HG03460 (cell line): Measurements from ENCODE around the gene STARD13.
"Not testable (repeated sequence)": the region's sequence is repeated elsewhere in the genome, so short reads cannot be mapped to it uniquely, and the experiment has no call there.

ENCODE experiments used
- ATAC-seq: cut with Tn5 transposase; IDR thresholded peaks from one replicate; pipeline ENCODE4 v1.9.1; 2021; ENCODE audit not compliant: unreplicated experiment

Gene STARD13

DNA sequence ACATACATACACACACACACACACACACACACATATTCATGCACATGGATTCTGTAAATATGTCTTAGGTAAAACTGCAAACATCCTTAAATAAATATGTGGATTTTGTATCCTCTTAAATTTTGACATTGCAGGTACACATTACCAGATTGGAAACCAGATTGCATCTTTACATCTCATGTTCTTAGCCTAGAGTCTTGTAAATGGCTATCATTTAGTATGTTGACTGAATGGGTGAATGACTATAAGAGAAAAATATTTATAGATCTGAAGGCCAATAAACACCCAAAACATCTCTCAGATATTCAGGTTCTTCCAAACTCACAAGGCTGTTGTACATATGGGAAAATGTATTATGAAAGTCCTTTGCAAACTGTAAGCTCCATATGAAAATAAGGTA lies 104.3 kb downstream of the STARD13 start:
- ATAC-seq, result no peak

DNA sequence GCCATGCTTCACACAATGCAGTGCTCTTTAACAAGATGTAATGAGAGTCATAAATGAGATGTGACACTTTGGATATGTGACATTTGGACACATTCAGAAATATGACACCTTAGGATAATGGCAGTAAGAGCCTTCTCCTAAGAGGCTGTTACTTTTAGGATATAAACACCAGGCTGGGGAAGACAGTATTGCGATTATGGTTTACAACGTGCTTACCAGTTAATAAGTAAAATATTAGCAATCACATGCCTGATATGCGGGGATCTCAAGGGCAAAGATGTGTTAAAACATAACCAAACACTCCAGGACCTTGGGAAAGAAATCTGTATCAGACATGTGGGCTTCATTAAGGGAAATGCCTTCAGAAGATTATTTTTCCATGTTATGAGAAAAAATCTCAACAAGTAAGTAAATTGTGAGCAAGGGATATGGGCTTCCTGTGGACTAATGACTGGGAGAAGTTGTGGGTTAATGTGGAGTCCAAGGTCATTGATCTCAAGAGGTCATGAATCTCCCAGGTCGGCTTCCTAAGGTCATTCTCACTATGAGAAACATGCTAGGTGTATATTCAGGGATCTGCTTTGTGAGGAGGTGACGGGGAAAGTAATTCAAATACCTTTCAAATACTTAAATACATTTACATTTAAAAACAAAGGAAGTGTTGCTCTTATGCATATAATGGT lies 105.3 kb downstream of the STARD13 start:
- ATAC-seq, result no peak

DNA sequence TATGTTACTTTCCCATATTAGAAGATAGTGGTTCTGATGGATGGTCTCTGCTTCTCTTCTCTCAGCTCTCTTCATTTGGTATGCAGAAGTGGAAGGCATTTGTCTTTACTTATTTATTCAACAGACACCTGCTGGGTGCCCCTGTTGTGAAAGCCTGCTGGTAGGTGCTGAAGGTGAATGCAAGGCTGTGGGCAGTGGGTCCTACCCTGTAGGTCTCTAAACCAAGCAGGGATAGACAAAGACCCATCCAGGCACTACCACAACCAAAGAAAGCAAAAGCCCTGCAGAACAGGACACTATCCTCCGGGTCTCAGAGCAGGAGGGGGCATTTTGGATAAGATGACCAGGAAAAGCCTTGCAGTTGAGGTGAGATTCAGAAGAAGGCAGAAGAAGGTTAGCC lies 106.1 kb downstream of the STARD13 start:
- no peak for ATAC-seq

DNA sequence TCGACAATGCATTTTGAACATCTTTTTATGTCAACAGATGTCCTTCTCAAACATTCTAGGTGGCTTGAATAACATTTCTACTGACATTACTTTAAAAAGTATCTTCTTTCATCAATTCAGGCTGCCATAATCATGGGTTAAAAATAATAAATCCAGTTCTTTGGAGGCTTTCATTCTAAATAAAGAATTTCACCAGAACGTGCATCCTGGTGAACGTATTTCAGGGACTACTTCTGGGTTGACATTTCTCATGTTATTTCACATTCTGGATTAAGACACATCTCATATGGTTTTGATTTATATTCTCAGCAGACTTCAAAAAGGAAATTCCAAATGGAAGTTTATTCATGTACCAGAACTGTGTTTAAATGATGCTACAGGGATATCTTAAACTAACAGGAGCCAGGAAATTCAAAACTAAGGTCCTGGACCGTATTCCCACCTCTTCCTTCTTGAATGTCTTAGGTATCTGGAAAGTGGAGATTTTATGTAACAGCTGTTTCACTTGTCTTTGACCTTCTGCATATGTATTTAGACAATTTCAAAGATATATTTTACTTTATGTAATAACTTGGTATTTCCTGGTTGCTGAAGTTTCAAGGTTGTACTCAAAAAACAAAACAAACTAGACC lies 107.2 kb downstream of the STARD13 start:
- no peak for ATAC-seq

DNA sequence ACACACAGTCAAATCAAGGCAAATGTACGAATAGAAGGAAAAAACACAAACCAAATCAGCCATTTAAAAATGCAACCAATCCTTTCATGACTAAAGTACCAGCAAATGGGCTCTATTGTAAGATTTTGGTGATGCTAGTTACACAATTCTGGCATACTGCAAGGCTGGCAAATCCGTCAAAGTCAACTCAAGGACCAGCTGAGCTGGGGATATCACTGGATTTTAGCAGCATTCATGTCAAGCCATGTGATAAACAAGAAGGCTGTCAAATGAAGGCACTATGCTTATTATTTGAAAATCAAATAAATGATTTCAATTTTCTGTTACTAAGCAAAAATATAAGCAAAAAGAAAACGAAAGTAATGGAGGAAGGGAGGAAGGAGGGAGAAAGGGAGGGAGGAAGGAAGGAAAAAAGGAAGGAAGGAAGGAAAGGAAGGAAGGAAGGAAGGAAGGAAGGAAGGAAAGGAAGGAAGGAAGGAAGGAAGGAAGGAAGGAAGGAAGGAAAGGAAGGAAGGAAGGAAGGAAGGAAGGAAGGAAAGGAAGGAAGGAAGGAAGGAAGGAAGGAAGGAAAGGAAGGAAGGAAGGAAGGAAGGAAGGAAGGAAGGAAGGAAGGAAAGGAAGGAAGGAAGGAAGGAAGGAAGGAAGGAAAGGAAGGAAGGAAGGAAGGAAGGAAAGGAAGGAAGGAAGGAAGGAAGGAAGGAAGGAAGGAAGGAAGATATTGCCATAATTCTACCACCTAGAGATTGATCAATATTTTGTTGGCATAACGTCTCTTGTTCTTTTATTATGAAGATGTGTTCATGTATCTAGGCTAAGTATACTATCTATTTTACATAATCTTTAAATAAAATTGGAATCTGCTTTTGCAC lies 108.0 kb downstream of the STARD13 start:
- ATAC-seq, result not testable (repeated sequence)

DNA sequence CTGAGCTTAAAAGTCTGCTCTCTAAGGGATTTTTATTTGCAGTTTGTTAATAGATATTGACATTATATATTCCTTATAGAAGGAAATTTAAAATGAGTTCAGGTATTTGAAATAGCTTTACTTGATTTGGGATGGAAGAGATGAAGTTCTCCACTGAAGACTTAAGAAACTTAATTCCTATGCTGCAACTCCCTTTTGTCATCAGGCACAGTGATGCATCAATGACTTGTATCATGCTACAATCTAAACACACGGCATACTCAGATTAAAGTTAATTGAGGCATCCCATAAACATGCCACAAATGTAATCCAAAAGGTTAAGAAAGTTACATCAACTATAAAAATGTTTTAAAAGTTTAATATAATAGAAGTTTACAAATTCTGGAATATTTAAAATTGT lies 109.0 kb downstream of the STARD13 start:
- no peak for ATAC-seq

DNA sequence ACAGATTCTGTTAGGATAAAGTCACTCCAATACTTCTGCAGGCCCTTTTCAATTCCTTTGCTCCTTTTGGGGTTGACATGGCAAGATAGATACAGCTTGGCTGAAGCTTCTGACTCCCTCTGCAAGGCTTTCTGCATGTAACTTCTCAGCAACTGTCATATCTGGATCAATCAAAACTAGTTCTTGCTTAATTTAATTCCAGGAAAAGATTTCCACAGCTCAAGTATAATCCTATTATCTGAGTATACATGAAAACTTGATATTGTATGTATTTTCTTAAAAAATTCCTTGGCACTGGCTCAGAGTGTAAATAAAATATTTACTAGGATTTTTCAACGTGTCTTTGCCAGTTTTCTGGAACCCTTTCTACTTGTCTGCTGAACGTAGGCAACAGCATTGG lies 109.6 kb downstream of the STARD13 start:
- no peak for ATAC-seq

DNA sequence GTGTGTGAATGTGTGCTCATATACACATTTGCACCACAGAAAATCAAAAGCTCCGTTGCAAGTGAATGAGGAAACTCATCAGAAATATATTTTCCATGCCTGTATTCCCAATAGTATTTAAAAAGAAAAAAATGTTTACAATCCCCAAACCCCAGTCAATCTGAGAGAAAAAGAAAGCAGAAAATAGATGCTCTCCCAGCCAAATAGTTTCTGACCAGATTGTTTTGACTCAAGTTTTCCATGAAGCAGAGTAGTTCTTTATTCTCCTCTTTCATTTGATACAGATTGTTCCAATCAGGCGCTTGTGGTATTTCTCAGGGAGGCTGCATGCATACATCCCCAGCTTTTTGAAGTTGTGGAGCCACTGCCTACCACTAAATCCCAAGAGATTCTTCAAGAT lies 110.6 kb downstream of the STARD13 start:
- no peak for ATAC-seq

DNA sequence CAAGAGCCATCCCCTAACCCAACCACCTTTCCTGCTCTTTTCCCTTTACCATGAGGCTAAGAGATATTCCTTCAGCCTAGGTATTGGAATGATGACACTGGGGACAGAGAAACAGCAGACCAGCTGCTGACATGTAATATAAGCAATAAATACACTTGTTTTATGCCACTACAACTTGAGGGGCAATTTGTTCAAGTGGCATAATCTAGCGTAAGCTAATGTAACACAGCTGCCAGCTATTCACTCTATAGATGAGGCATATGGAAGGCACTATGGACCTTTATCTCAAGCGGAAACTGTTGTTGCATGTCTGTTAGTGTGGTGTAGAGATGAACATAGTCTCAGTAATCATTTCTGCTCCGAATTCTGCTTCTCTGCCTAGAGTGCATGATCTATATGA lies 111.1 kb downstream of the STARD13 start:
- no peak for ATAC-seq

DNA sequence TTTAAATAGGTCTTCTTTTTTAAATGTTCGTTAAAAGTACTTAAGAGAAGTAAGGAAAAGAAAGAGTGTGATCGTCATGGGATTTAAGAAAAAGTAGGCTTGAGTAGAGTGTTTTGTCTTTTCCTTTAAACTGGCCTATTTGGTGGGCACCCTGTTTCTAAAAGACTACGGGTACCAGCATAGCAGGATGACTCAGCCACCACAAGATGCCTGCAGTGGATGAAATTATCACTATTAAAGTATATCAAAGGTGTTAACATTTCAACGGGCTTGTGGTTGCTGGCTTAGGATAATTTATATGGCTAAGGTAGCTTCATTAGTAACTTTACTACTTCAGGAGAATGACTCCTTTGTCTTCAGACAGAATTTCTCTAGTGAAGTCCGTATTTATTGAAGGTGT lies 112.6 kb downstream of the STARD13 start:
- no peak for ATAC-seq

DNA sequence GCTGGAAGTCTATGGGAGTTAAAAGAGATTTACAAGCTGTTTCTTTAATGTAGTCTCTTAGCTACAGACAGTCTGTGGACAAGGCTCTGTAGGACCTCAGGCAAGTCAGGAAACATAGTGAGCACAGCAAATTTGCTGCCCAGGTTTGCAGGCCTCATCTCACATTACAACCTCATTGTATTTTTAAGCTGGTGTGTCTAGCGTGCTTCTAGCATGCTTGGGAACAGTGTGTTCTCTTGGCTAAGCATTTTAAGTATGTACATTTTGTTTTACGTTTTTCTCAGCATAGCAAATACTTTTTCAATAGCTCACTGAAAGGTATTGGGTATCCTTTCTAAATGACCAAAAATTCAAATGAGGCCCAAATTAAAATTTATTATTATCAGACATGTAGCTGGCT lies 113.2 kb downstream of the STARD13 start:
- ATAC-seq, result no peak

DNA sequence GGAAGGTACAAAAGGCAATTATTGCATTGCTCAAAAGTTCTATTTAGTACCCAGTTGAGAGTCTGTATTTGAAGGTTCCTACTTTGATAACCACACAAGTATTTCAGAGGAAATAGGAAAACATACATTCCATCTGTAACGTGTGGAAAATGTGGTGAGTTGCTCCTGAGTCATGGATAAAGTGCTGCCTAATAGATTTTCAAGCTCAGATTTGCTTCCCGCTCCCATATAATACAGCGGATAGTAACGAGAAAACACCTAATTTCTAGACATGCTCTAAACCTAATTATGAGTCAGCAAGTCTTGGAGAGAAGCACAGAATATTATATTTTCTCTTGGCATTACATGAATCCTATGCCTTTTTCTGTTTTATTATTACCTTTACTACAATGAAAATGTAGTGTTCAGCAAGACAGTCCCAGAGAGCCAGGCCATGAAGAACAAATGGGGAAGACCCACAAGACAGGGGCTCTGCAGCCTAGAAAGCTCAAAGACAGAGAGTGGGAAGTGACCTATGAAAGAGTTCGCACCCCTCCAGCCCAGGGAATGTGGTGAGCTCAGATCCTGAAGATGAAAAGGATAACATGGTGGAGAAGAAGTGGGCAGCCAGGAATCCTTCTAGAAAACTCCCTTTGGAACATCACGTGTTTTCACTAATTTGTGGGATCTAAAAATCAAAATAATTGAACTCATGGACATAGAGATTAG lies 116.1 kb downstream of the STARD13 start:
- no peak for ATAC-seq

DNA sequence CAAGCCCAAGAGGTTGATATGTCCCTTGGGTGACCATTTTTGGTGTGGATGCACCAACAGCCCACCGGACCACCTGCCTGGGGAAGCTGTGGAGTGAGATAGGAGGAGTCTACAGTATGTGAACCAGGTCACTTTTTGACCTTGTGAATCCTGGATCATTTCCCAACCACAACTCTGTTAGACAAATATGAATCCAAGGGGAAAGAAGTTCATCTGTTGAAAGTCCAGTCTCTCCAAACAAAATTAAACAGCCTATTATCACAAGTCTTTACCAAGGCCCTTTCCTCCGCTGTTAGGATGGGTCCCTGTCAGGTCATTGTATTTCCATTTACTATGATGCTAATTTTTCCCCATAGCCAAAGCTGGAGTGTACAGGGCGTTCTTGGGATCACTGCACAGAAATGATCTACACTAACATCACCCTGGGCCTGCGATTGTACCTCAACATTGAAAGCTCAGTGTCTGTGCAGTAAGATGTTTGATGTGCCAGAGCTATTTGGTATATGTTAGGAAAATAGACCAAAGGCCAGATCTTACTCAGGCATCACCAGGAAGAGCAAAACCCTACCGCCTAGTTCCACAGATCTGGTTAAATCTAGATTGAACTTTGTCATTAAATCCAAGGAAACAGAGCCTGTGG lies 117.1 kb downstream of the STARD13 start:
- no peak for ATAC-seq

DNA sequence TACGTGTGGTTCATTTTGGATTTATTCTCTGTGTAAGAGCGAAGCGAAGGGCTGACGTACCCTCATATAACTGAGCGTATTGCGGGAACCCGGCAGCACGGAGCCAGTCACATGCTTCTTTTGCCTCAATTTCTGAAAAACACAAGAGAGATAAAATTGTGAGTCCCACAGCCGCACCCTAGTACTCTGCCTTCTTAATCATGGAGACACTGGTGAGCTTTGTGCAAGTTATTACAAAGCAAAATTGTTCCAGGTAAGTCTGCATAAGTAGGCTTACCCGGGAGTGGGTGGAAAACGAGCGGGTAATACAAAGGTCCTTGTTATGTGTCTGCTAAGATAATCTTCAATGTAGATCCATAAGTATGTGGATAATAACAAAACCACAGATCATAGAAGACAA lies 118.1 kb downstream of the STARD13 start:
- no peak for ATAC-seq

DNA sequence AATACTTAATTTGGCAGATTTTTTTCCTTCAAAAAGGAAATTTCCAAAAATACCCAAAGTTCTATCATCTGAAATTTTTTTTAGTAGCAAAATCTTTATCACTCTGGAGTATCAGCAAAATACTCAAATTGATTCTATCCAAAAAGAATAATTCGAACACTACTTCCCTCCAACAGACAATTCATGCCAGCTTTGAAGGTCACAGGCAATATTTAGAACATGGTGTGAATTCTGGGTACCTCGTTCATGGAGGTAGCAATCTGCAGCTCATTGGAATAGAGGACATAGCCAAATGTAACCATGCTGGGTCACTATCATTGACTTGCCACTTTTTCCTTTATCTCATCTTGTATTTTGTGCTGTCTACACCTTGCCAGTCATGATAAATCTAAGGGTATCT lies 119.8 kb downstream of the STARD13 start:
- no peak for ATAC-seq

DNA sequence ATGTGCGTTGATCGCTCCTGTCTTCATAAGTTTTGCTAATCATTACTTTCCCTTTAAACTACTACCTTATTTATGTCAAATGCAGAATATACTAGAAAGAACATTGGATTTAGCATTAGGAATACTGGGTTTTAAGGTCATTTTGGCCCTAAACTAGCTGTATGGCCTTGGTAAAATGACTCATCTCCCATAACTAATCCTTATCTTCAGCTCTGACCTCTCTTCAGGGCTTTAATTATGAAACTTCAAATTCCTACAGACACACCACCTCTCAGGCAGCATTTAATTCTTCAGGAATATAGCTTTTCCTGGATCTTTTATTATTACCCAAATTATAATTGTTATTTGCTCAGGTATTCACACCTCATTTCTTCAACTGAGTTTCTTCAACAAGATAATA lies 121.2 kb downstream of the STARD13 start:
- ATAC-seq, result no peak

DNA sequence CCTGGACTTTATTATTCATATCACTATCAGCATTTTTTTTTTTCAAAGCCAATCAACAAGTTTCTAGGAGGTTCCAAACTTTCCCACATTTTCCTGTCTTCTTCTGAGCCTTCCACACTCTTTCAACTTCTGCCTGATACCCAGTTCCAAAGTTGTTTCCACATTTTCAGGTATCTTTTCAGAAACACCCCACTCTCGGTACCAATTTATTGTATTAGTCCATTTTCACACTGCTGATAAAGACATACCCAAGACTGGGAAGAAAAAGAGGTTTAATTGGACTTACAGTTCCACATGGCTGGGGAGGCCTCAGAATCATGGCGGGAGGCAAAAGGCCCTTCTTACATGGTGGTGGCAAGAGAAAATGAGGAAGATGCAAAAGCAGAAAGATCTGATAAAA lies 122.8 kb downstream of the STARD13 start:
- ATAC-seq, result not testable (repeated sequence)

DNA sequence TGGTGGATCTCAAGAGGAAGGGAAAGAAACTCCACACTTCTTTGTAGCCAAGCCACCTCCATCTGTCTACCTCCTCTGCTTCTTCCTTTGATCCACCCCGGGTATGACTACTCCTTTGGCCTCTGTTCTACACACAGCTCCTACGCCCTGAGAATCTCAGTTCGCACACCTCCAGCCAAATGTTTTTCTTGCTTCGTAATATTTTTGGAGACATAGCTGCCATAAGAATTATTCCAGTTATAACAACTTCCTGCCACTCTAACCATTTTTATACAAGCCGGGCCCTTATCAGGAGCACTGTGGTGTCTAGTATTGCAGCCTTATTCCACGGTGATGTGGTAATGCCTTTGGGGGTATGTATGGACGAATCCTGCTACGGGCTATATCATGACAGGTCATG lies 126.7 kb downstream of the STARD13 start:
- ATAC-seq, result no peak

DNA sequence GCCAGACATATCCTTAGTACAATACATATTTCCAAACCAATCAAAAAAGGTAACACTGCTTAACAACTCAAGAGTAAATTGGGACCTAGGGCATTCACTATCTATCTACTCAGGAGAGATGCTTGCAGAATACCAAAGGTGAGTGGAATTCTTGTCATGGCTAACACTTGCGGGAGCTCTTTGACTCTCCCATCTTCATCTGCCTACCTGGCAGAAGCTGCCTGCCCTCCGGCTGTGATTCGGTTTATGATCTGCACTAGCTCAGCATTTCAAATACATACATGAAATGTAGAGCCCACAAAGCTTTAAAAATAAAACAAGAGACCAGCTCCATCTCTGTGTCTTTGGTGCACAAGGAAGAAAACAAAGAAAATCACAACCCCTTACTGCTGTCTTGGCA lies 127.3 kb downstream of the STARD13 start:
- ATAC-seq, result no peak

DNA sequence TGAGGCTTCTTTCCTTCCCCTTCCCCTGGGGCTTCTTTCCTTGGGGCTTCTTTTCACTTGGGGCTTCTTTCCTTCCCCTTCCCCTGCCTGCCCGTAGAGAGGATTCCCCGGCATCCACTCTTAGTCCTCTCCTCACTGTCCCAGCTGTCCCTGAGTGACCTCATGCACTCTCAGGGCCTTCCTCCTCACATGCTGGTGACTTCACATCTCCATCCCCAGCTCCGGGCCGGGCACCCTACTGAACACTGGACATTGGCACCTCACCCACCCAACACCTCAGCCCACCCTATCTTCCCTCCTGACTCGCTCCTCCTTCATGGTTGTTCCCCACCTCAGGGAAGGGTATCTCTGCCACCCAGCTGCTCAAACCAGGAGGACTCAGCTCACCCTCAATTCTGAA lies 130.6 kb downstream of the STARD13 start:
- no peak for ATAC-seq
